Kidney glomerular epithelial cell (primary cell): Measurements from ENCODE around the gene DCDC1.

ENCODE experiments used
- DNase-seq: peaks from one replicate; lab custom pipeline; 2025; lab: John Stamatoyannopoulos, UW

The DCDC1 gene, protein sequence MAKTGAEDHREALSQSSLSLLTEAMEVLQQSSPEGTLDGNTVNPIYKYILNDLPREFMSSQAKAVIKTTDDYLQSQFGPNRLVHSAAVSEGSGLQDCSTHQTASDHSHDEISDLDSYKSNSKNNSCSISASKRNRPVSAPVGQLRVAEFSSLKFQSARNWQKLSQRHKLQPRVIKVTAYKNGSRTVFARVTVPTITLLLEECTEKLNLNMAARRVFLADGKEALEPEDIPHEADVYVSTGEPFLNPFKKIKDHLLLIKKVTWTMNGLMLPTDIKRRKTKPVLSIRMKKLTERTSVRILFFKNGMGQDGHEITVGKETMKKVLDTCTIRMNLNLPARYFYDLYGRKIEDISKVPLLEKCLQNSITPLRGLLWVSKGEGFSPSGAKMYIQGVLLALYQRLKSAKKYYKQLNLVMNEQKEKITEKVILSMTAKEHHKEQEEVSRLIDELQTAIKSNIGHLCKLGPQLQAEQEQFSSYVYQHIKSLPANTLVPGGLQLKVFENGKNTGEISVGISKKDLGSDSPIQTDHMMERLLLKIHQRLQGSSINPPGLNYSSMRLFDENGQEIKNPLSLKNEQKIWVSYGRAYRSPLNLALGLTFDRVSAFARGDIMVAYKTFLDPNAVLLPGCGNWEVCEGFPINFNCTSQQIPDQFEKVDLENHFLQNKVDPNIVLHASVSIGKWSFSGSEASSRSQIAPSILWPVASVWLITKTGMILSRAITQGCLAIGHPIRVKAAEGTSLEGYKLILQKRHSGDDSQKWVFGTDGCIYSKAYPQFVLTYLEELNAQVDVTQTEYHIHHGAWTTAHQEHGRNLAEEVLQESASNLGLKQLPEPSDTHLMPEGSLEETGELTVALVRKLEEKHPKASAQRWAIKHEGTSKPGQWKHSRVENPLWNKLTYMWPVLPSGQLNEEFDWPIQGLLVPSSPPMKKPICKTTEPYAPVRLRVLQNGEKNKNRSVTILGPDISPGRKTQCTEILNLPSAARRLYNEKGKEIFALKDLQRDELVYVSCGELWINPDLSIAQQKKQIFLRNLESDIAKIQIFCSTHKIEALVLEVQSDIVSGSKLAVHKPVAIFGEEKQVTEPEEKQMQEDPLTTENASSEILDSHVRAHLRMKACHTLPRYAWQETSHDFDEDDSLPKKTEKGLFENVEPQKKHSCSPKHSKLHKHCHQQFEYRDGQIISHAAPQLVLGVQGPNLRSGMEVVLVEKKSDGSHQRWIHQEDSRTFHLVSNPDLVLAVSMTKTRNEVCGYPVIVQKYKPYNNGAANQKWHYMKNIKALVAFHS (N-terminal part only)

GRCh38 chr11:31369348-31370329 is at the start of gene DCDC1, which contains the start of gene DNAJC24:
TSS of gene DCDC1 (minus strand) at chr11:31369739. CDS start at chr11:31328280, 41,459 bp downstream.
TSS of gene DNAJC24 (plus strand) at chr11:31369860. CDS start at chr11:31370749, 889 bp downstream.
- DNase-seq: peak; percentile 87

- DNase-seq: no peak
Measured at GRCh38 chr11:31419138-31419537, 49.6 kb upstream of the DCDC1 start.

DNA sequence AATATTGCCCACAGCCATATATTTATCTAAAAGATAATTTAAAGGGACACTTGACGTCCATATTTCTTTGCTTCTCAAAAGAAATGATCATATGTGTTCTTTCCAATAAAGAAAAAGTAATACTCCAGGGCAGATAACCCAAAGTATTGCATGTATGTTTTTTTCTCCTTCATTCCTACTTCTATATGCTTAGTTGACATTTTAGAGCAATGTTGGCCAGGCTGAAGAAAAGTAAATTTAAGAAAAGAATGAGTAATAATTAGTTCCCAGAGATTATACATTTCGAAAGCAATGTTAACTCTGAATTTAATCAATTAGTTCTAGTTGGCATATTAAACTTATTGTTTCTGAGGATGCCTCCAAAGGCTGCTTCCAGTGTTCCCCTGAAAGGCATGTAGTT is 48.3 kb upstream of the DCDC1 start:
- DNase-seq: no peak

- DNase-seq: no peak
Measured at GRCh38 chr11:31417357-31417756, 47.8 kb upstream of the DCDC1 start.

DNA sequence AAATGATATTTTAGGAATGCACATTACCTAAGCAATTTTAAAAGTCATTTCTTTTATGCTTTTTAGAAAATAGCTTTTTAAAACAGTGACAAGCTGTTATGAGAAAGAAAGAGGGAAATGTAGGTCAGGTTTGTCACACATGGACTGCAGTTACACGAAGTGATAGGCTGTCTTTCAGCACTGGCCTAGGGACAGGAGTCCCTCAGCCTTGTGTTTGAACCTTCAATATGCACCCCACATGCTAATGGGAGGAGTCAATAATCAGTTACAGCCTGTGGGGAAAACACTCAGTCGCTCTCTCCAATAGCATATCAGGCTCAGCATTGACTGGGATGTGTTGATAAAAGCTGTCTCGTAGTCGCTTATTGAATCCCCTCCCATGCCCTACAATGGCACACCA is 45.9 kb upstream of the DCDC1 start:
- DNase-seq: no peak

- DNase-seq: no peak
Measured at GRCh38 chr11:31414338-31414737, 44.8 kb upstream of the DCDC1 start.

GRCh38 chr11:31412946-31413345 is 43.4 kb upstream of the DCDC1 start:
- no peak for DNase-seq

DNA sequence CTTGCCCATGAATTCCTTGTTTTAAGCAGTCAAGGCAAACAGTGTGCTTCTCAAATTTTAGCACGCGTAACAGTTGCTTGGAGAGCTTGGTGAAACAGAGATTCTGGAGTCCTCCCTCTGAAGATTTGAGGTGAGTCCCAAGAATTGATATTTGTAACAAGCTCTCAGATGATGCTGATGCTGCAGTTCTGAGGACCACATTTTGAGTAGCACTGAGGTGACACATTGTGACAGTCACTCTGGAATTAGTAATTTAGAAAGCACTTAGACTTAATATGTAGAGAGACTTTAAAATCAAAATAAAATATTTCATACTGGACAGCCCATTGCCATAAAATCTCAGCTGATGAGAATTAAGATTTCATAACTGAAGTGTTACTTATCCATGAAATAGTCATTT is 38.7 kb upstream of the DCDC1 start:
- no peak for DNase-seq

DNA sequence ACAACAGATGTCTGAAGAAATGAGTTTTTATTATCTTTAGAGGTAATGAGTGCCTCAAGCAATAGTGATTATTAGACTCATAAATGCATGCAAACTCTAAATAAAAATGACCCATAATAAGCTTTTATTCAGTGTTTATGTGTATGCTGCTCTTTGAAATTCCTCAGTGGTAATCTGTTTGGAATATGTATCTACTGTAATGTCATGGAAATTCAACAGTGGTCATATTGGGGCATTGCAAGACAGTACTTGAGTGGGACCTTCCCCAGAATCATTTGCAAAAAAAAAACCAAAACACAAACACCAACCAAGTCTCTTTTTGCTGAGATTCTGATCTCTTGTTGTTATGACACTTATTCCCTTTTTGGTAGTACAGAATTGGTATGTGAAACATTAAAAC is 35.1 kb upstream of the DCDC1 start:
- no peak for DNase-seq

DNA sequence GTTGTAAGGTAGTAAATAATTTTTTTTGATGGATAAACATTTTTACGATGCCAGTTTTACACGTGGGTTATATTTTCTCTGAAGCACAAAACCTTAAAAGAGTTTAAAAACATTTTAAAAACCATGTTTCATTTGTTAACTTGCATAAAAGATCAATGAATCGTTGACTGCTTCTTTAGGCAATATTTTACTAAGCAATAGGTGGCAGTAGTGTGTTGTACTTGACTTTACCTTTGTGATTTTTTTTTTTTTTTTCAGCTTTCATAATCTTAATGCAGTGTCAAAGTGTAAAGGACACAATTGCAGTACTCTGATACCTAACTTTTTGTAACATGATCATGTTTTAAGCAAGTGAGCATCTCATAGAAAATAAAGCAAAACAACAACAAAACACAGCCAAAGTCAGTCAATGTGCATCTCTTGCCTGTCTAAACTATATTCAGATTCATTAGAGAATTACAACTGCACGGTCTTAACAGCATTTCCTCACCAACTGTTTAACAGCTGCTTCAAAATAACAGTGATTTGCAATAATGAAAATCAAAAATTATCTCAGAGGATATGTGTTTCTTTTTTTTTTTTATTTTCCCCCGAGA is 27.8 kb upstream of the DCDC1 start:
- peak; percentile 18 for DNase-seq

GRCh38 chr11:31387379-31387778 is 17.8 kb upstream of the DCDC1 start:
- no peak for DNase-seq

DNA sequence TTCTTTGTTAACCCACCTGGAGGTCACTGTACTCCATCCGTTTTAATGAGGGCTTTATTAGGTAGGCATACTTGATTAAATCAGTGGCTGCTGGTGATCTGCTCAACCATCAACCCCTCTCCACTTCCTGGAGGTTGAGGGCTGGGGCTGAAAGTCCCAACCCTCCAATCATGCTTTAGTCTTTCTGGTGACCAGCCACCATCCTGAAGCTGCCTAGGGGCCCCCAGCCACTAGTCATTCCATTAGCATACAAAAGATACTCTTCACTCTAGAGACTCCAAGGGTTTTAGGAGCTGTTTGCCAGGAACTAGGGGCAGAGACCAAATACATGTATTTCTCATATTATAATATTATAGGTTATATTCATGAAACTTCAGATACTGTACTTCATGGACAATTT is 13.6 kb upstream of the DCDC1 start:
- DNase-seq: no peak

DNA sequence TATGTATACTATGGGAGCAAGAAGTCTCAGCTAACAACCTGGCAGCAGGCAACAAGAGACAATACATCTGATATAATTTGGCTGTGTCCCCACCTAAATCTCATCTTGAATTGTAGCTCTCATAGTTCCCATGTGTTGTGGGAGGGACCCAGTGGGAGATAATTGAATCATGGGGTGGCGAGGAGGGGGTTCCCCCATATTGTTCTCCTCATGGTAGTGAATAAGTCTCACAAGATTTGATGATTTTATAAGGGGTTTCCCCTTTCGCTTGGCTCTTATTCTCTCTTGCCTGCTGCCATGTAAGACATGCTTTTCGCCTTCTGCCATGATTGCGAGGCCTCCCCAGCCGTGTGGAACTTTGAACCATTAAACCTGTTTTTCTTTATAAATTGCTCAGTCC is 6.3 kb upstream of the DCDC1 start:
- no peak for DNase-seq

- DNase-seq: no peak
Measured at GRCh38 chr11:31366795-31367194, 2.7 kb downstream of the DCDC1 start.

GRCh38 chr11:31361743-31362142 is 7.8 kb downstream of the DCDC1 start:
- DNase-seq: no peak

GRCh38 chr11:31355817-31356216 is 13.7 kb downstream of the DCDC1 start:
- no peak for DNase-seq

- DNase-seq: no peak
Measured at GRCh38 chr11:31355131-31355530, 14.4 kb downstream of the DCDC1 start.

- no peak for DNase-seq
Measured at GRCh38 chr11:31351168-31351567, 18.4 kb downstream of the DCDC1 start.

- no peak for DNase-seq
Measured at GRCh38 chr11:31340903-31341572, 28.5 kb downstream of the DCDC1 start.

GRCh38 chr11:31337806-31338205 is 31.7 kb downstream of the DCDC1 start:
- no peak for DNase-seq
